Stomach (tissue), 4 donors: ENCODE results near the gene ATXN1.

Experiments used
- CTCF ChIP-seq, 7 experiments: fragments of 450-650 bp in 4 of 7; fragments of 200-600 bp in 3 of 7; sonication (generic) in 3 of 7; IDR thresholded peaks; one replicate each; pipeline ENCODE4 v1.5.1; 2016 to 2019; ENCODE audit warnings: antibody characterized with exemption in 7 of 7, control low read depth in 2 of 7, mild to moderate bottlenecking in 1 of 7
- EP300 ChIP-seq: sonication (generic); formaldehyde crosslinking; IDR thresholded peaks from one replicate; pipeline ENCODE4 v1.6.1; 2017; ENCODE audit warnings: antibody characterized with exemption
- POLR2A ChIP-seq, 4 donors: fragments of 450-650 bp; IDR thresholded peaks; one replicate each; pipeline ENCODE4 v1.6.1; 2016; ENCODE audit warnings: antibody characterized with exemption in 4 of 4, control low read depth in 2 of 4, mild to moderate bottlenecking in 1 of 4, moderate library complexity in 1 of 4
- POLR2AphosphoS5 ChIP-seq, 3 donors: sonication (generic); formaldehyde crosslinking; IDR thresholded peaks; one replicate each; pipeline ENCODE4 v1.6.1; 2016; ENCODE audit warnings: antibody characterized with exemption in 3 of 3

GRCh38 chr6:16412171-16412570, 349.1 kb downstream of the ATXN1 start:
- TF ChIP-seq CTCF (IDR thresholded peaks at IDR 0.05) (no peak), POLR2AphosphoS5 (IDR thresholded peaks at IDR 0.05) (no peak), POLR2A (IDR thresholded peaks at IDR 0.05) (no peak), EP300 (no peak)
